DOHH2 (cell line): ENCODE results near the gene SPR.
"Not testable (repeated sequence)": the region's sequence is repeated elsewhere in the genome, so short reads cannot be mapped to it uniquely, and the experiment has no call there.

ENCODE experiments used
- H3F3A ChIP-seq: fragments of 200-600 bp; sonication (generic), shearing (Covaris generic); 2 replicates; pipeline ENCODE4 v1.6.0; 2016; ENCODE audit warnings: antibody characterized with exemption, mild to moderate bottlenecking; ENCODE audit not compliant: control insufficient read depth, insufficient read depth
- H3K27ac ChIP-seq: fragments of 200-600 bp; sonication (generic); 2 replicates; pipeline ENCODE4 v1.5.1; 2014; ENCODE audit warnings: low read depth, mild to moderate bottlenecking, low read length, moderate library complexity
- H3K27me3 ChIP-seq: fragments of 200-600 bp; sonication (generic); 2 replicates; pipeline ENCODE4 v1.6.1; 2014; ENCODE audit warnings: mild to moderate bottlenecking, low read length, mixed read lengths; ENCODE audit not compliant: control insufficient read depth
- H3K36me3 ChIP-seq: fragments of 200-600 bp; sonication (generic); 2 replicates; pipeline ENCODE4 v1.6.1; 2014; ENCODE audit warnings: mild to moderate bottlenecking, low read length, moderate library complexity, mixed read lengths; ENCODE audit not compliant: control insufficient read depth
- H3K4me1 ChIP-seq: fragments of 200-600 bp; sonication (generic); 2 replicates; pipeline ENCODE4 v1.6.1; 2014; ENCODE audit warnings: mild to moderate bottlenecking, low read length, mixed read lengths; ENCODE audit not compliant: control insufficient read depth
- H3K4me2 ChIP-seq: fragments of 200-600 bp; sonication (generic); 2 replicates; pipeline ENCODE4 v1.6.0; 2014; ENCODE audit warnings: mild to moderate bottlenecking, low read length, moderate library complexity
- H3K4me3 ChIP-seq: fragments of 200-600 bp; sonication (generic); 2 replicates; pipeline ENCODE4 v1.5.1; 2014; ENCODE audit warnings: mild to moderate bottlenecking, low read length, mixed read lengths
- H3K79me2 ChIP-seq: fragments of 200-600 bp; sonication (generic); 2 replicates; pipeline ENCODE4 v1.6.1; 2014; ENCODE audit warnings: mild to moderate bottlenecking, low read length, mixed read lengths; ENCODE audit not compliant: control insufficient read depth
- H3K9me2 ChIP-seq: fragments of 200-600 bp; sonication (generic); replicated peaks from 2 replicates; pipeline ENCODE4 v1.6.1; 2014; ENCODE audit warnings: mild to moderate bottlenecking, low read length, mixed read lengths; ENCODE audit not compliant: control insufficient read depth
- H3K9me3 ChIP-seq: fragments of 200-600 bp; sonication (generic); 2 replicates; pipeline ENCODE4 v1.6.1; 2014; ENCODE audit warnings: antibody characterized with exemption, low read length, mixed read lengths; ENCODE audit not compliant: control insufficient read depth, insufficient read depth
- H4K20me1 ChIP-seq: fragments of 200-600 bp; sonication (generic); 2 replicates; pipeline ENCODE4 v1.6.0; 2014; ENCODE audit warnings: low read depth, mild to moderate bottlenecking, antibody characterized with exemption, low read length, moderate library complexity; ENCODE audit not compliant: control insufficient read depth, insufficient read depth
- EZH2phosphoT487 ChIP-seq: fragments of 200-600 bp; sonication (generic); IDR thresholded peaks from 2 replicates; pipeline ENCODE4 v1.6.1; 2017; ENCODE audit warnings: borderline replicate concordance, mild to moderate bottlenecking, antibody characterized with exemption, low read length, moderate library complexity, mixed read lengths
- TF ChIP-seq, protein P1 (sequence below): fragments of 200-600 bp; sonication (generic); IDR thresholded peaks from one replicate; pipeline ENCODE4 v1.5.1; 2014; ENCODE audit warnings: antibody characterized with exemption, mild to moderate bottlenecking, low read depth, low read length; ENCODE audit not compliant: poor library complexity, severe bottlenecking

Gene SPR

GRCh38 chr2:72901426-72901825, 14.2 kb downstream of the SPR start:
- no peak overlapping the region for H3K4me3 ChIP-seq
- H3F3A ChIP-seq, result no peaks in the 10 kb centered on the region
- H3K9me3 ChIP-seq, result no peaks in the 10 kb centered on the region
- H3K79me2 ChIP-seq, result no peaks in the 10 kb centered on the region
- no peaks in the 10 kb centered on the region for H3K9me2 ChIP-seq
- H3K27me3 ChIP-seq, result peaks cover 25% of the 10 kb centered on the region
- no peak overlapping the region for H3K27ac ChIP-seq
- H3K4me1 ChIP-seq, result no peaks in the 10 kb centered on the region
- no peak overlapping the region for H3K4me2 ChIP-seq
- TF ChIP-seq EZH2phosphoT487, result no peak
- TF ChIP-seq, protein P1, sequence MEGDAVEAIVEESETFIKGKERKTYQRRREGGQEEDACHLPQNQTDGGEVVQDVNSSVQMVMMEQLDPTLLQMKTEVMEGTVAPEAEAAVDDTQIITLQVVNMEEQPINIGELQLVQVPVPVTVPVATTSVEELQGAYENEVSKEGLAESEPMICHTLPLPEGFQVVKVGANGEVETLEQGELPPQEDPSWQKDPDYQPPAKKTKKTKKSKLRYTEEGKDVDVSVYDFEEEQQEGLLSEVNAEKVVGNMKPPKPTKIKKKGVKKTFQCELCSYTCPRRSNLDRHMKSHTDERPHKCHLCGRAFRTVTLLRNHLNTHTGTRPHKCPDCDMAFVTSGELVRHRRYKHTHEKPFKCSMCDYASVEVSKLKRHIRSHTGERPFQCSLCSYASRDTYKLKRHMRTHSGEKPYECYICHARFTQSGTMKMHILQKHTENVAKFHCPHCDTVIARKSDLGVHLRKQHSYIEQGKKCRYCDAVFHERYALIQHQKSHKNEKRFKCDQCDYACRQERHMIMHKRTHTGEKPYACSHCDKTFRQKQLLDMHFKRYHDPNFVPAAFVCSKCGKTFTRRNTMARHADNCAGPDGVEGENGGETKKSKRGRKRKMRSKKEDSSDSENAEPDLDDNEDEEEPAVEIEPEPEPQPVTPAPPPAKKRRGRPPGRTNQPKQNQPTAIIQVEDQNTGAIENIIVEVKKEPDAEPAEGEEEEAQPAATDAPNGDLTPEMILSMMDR, result no peak
- no peaks in the 10 kb centered on the region for H3K36me3 ChIP-seq
- H4K20me1 ChIP-seq, result no peaks in the 10 kb centered on the region

DNA sequence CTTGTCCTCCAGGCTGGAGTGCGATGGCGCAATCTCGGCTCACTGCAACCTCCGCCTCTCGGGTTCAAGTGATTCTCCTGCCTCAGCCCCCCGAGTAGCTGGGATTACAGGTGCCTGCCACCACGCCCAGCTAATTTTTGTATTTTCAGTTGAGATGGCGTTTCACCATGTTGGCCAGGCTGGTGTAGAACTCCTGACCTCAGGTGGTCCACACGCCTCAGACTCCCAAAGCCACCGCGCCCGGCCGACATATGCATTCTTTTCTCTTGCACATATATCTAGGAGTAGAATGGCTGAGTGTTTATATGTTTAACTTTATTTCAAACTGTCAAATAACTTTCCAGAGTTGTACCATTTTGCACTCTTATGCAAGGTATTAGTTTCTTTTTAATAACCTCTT, 20.2 kb downstream of the SPR start:
- H3K9me2 ChIP-seq, H3K79me2 ChIP-seq, H3K36me3 ChIP-seq, H3K4me3 ChIP-seq, H3K9me3 ChIP-seq, H3F3A ChIP-seq, H3K4me2 ChIP-seq, H3K4me1 ChIP-seq, H4K20me1 ChIP-seq, H3K27ac ChIP-seq: not testable (repeated sequence)
- H3K27me3 ChIP-seq, result peaks cover 39% of the 10 kb centered on the region

GRCh38 chr2:72908741-72909140, 21.5 kb downstream of the SPR start:
- Histone ChIP-seq H3K27me3 (peaks cover 38% of the 10 kb centered on the region), H4K20me1 (no peaks in the 10 kb centered on the region; the same call in 1 of the 2 replicates), H3K27ac (no peak overlapping the region), H3K4me3 (no peak overlapping the region), H3K9me3 (no peaks in the 10 kb centered on the region), H3F3A (no peaks in the 10 kb centered on the region), H3K4me2 (no peak overlapping the region), H3K4me1 (no peaks in the 10 kb centered on the region), H3K9me2 (no peaks in the 10 kb centered on the region), H3K79me2 (no peaks in the 10 kb centered on the region), H3K36me3 (no peaks in the 10 kb centered on the region)
- TF ChIP-seq, protein P1, result no peak
- no peak for TF ChIP-seq EZH2phosphoT487

GRCh38 chr2:72911256-72911655, 24.0 kb downstream of the SPR start:
- no peaks in the 10 kb centered on the region; the same call in 1 of the 2 replicates for H4K20me1 ChIP-seq
- no peaks in the 10 kb centered on the region for H3K9me2 ChIP-seq
- H3K4me1 ChIP-seq, result peaks cover 7% of the 10 kb centered on the region
- H3K27ac ChIP-seq, result no peak overlapping the region
- no peaks in the 10 kb centered on the region for H3K79me2 ChIP-seq
- TF ChIP-seq, protein P1, result no peak
- no peak for TF ChIP-seq EZH2phosphoT487
- H3K36me3 ChIP-seq, result no peaks in the 10 kb centered on the region
- no peaks in the 10 kb centered on the region for H3F3A ChIP-seq
- H3K9me3 ChIP-seq, result no peaks in the 10 kb centered on the region
- peaks cover 57% of the 10 kb centered on the region for H3K27me3 ChIP-seq
- H3K4me2 ChIP-seq, result no peak overlapping the region
- H3K4me3 ChIP-seq, result no peak overlapping the region
